ENCODE results near the gene SMG1.
A peak's percentile ranks its signal among the peaks of the same experiment; 100 is the strongest.
"Not testable (repeated sequence)": the region's sequence is repeated elsewhere in the genome, so short reads cannot be mapped to it uniquely, and the experiment has no call there.

The SMG1 gene

DNA sequence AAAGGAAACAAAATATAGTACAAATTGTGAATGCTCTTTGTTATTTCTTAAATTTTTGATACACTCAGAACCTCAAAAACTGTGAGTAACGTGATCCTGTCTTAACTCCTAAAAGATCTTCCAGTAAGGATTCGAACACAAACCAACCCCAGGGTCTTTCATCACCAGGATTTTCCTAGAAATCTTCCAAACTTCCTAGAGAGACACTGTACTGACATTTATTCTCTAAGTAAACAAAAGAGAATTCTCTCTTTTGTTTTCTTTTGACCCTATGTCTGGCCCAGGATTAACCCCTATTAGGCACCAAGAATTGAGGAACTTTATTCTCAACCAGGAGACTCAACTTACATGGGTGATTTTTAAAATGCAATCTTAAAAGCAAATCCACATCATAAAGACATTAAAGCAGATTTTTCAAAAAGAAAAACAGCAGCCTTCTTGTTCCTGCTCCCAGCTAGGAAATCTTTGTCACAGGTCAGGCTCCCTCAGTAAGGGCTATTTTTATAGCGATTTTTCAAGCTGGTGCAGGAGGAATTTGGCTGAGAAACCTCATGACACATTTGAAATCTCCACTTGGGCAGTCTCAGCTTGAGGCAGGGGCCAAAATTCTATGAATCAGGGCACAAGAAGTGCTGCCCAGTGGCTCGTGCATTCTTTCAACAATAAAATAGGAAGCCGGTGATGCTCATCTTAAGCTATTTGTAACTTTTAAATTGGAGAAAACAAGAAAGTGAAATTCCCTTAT, 6.2 kb upstream of the SMG1 start:
- TF ChIP-seq CTCF (IDR thresholded peaks at IDR 0.05; ENCODE audit: low read depth, low read length, missing control alignments): no peak
- no peak overlapping the region for H3K4me3 ChIP-seq (replicated peaks; ENCODE audit: low read depth, low read length)
- no peak for DNase-seq (ENCODE audit: extremely low read depth, low read depth)

- no peak for DNase-seq (ENCODE audit: extremely low read depth, low read depth)
- TF ChIP-seq CTCF (IDR thresholded peaks at IDR 0.05; ENCODE audit: low read depth, low read length, missing control alignments): no peak
- H3K4me3 ChIP-seq (replicated peaks; ENCODE audit: low read depth, low read length): no peak overlapping the region
Observed at GRCh38 chr16:18931756-18932155, 5.5 kb upstream of the SMG1 start.

DNA sequence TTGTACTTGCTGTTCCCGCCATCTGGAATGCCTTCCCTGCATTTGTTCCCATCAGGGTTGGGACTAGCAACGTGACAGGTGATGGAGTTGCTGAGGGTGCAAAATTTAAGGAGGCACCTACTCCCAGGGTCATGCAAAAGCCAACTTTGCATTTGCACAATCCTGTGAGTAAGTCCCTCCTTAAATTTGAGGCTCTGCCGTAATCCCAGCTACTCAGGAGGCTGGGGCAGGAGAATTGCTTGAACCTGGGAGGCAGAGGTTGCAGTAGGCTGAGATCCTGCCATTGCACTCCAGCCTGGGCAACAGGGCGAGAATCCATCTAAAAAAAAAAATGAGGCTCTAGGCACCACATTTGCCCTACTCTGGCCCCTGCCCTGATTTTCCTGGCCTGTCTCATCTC, 3.9 kb upstream of the SMG1 start:
- not testable (repeated sequence) for DNase-seq (ENCODE audit: extremely low read depth, low read depth); H3K4me3 ChIP-seq (replicated peaks; ENCODE audit: low read depth, low read length)

DNA sequence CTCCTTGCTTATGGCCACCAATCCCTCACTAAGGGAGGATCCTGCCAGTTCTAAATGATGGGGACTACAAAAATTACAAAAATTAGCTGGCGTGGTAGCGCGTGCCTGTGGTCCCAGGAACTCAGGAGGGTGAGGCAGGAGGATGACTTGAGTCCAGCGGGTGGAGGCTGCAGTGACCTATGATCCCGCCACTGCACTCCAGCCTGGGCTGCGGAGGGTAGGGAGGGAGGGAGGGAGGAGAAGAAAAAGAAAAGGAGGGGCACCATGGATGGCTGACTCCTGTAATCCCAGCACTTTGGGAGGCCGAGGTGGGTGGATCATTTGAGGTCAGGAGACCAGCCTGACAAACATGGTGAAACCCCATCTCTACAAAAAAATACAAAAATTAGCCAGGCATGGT, 1.9 kb upstream of the SMG1 start:
- not testable (repeated sequence) for H3K4me3 ChIP-seq (replicated peaks; ENCODE audit: low read depth, low read length); DNase-seq (ENCODE audit: extremely low read depth, low read depth)

GRCh38 chr16:18925215-18925985, 808 bp downstream of the SMG1 start:
- DNase-seq (ENCODE audit: extremely low read depth, low read depth): not testable (repeated sequence)
- peak overlapping the region; percentile 70 for H3K4me3 ChIP-seq (replicated peaks; ENCODE audit: low read depth, low read length)

GRCh38 chr16:18923935-18924334, 2.3 kb downstream of the SMG1 start:
- peak overlapping the region; percentile 70 for H3K4me3 ChIP-seq (replicated peaks; ENCODE audit: low read depth, low read length)
- not testable (repeated sequence) for DNase-seq (ENCODE audit: extremely low read depth, low read depth)

DNA sequence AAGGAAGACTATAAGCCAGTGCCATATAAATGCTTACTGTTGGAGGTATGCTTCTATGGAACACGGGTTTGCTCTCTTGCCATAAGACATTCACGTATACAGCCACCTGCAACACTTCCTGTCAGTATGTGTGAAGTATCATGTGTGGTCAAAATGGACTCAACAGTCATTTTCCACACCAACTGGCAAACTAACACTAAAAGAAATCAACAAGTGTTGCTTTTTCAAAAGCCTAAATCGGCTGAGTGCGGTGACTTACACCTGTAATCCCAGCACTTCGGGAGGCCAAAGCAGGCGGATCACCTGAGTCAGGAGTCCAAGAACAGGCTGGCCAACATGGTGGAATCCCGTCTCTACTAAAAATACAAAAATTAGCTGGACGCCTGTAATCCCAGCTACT, 3.1 kb downstream of the SMG1 start:
- DNase-seq (ENCODE audit: extremely low read depth, low read depth); H3K4me3 ChIP-seq (replicated peaks; ENCODE audit: low read depth, low read length): not testable (repeated sequence)

GRCh38 chr16:18909585-18909984, 16.6 kb downstream of the SMG1 start:
- not testable (repeated sequence) for DNase-seq (ENCODE audit: extremely low read depth, low read depth); H3K4me3 ChIP-seq (replicated peaks; ENCODE audit: low read depth, low read length)

DNA sequence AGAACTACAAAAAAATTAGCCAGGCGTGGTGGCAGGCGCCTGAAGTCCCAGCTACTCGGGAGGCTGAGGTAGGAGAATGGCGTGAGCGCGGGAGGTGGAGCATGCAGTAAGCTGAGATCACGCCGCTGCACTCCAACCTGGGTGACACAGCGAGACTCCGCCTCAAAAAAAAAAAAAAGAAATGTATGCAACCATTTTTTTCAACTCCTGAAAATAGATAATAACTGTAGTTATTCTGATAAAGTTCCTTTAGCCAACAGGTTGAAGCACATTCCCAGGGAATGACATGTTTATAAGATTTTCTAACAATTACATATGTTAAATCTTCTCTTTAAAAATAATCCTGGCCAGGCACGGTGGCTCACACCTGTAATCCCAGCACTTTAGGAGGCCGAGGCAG, 17.5 kb downstream of the SMG1 start:
- not testable (repeated sequence) for H3K4me3 ChIP-seq (replicated peaks; ENCODE audit: low read depth, low read length); DNase-seq (ENCODE audit: extremely low read depth, low read depth)

DNA sequence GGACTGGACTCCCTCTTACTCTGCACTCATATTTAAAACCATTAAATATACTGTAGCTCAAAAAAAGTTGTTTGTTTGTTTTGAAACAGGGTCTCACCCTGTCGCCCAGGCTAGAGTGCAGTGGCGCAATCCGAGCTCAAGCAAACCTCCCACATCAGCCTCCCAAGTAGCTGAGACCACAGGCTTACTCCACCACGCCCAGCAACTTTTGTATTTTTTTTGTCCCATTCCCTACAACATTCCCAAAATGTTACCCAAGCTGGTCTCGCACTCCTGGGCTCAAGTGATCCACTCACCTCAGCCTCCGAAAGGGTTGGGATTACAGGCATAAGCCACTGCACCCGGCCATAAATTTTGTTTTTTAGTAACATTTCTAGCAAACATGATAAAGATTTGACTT, 23.4 kb downstream of the SMG1 start:
- H3K4me3 ChIP-seq (replicated peaks; ENCODE audit: low read depth, low read length): not testable (repeated sequence)

GRCh38 chr16:18902044-18902443, 24.2 kb downstream of the SMG1 start:
- not testable (repeated sequence) for DNase-seq (ENCODE audit: extremely low read depth, low read depth)

More for the DNA sequence above, 23.4 kb downstream of the SMG1 start:
- not testable (repeated sequence) for DNase-seq (ENCODE audit: extremely low read depth, low read depth)

GRCh38 chr16:18901194-18901593, 25.0 kb downstream of the SMG1 start:
- not testable (repeated sequence) for H3K4me3 ChIP-seq (replicated peaks; ENCODE audit: low read depth, low read length); DNase-seq (ENCODE audit: extremely low read depth, low read depth)

More at GRCh38 chr16:18902044-18902443, 24.2 kb downstream of the SMG1 start:
- not testable (repeated sequence) for H3K4me3 ChIP-seq (replicated peaks; ENCODE audit: low read depth, low read length)

DNA sequence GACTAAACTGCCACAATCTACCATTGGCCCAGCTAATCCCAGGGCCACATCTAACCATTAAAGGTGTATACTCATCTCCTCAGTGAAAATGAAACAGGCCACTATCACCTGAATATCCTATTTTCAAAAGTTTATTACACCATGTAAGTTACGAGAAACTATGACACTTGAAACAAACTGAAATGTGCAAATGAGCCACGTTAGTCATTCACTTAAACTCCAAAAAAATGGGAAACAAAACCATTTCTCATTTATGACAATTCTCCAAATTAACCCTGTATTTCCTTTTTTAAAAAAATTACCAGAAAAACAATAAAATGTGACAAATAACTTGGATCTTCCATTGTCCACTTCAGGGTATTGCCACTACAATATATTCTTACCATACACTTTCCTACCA, 41.8 kb downstream of the SMG1 start:
- not testable (repeated sequence) for H3K4me3 ChIP-seq (replicated peaks; ENCODE audit: low read depth, low read length); DNase-seq (ENCODE audit: extremely low read depth, low read depth)

DNA sequence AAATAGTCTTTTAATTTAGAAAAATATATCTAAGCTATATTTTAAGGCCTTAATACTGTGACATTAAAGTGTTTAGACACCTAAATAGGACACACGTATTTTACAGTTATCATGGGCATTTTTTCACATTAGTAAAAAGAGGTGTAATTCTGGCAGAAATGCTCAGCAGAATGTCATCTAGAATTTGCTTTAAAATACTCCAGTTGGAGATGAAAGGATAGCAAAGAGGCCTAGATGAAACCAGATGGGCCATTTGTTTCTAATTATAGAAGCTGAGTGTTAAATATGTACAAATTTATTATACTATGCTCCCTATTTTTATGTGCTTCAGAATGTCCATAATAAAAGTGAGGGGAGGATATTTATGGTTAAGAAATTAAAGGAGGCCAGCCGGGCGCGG, 48.5 kb downstream of the SMG1 start:
- DNase-seq (ENCODE audit: extremely low read depth, low read depth); H3K4me3 ChIP-seq (replicated peaks; ENCODE audit: low read depth, low read length): not testable (repeated sequence)

- H3K4me3 ChIP-seq (replicated peaks; ENCODE audit: low read depth, low read length); DNase-seq (ENCODE audit: extremely low read depth, low read depth): not testable (repeated sequence)
Observed at GRCh38 chr16:18877259-18877658, 48.9 kb downstream of the SMG1 start.

- DNase-seq (ENCODE audit: extremely low read depth, low read depth); H3K4me3 ChIP-seq (replicated peaks; ENCODE audit: low read depth, low read length): not testable (repeated sequence)
Observed at GRCh38 chr16:18876301-18876700, 49.9 kb downstream of the SMG1 start.
